Colonic mucosa (tissue), 4 donors: Measurements from ENCODE around the gene EPHX1. TPM values are rescaled to one million over a fixed set of nuclear protein-coding genes. Genes with fewer than 3 reads are reported as not detected.

Experiments
- DNase-seq: peaks from one replicate; pipeline ENCODE4 v3.0.0-alpha.2; 2020
- H3K27ac ChIP-seq: fragments of 200-600 bp; one replicate; pipeline ENCODE4 v1.8.0; 2021
- H3K27me3 ChIP-seq: fragments of 200-600 bp; one replicate; pipeline ENCODE4 v1.8.0; 2021
- H3K36me3 ChIP-seq: fragments of 200-600 bp; one replicate; pipeline ENCODE4 v1.8.0; 2021
- H3K4me1 ChIP-seq: fragments of 200-600 bp; one replicate; pipeline ENCODE4 v1.8.0; 2021; ENCODE audit warnings: mild to moderate bottlenecking
- H3K4me3 ChIP-seq: fragments of 200-600 bp; one replicate; pipeline ENCODE4 v1.8.0; 2021
- H3K9ac ChIP-seq, 2 donors: one replicate each; pipeline ENCODE4 v1.7.0; 2013; ENCODE audit warnings: control low read depth in 2 of 2, low read depth in 2 of 2, low read length in 2 of 2
- H3K9me3 ChIP-seq: fragments of 200-600 bp; one replicate; pipeline ENCODE4 v1.8.0; 2021
- intact Hi-C: fragments of 100-400 bp; cut with DNase I; formaldehyde crosslinking; loops from one replicate; pipeline ENCODE4 v1.14.1; 2022
- total RNA-seq, 2 donors: library from RNA; stranded (reverse); fragmentation: NEBNext Ultra II Directional in 1 of 2; extraction: Animal tissue kit (Norgen Biotek cat#: 25700) in 1 of 2; gene quantifications; one replicate each; pipeline ENCODE4 v1.2.1, GENCODE V29; 2021
- TF ChIP-seq, protein P1 (sequence below): fragments of 200-600 bp; IDR thresholded peaks from one replicate; pipeline ENCODE4 v1.8.0; 2022; ENCODE audit warnings: antibody characterized with exemption, mild to moderate bottlenecking
- donor health status: healthy.
- donor health status: DM: no; HTN: no; CAD: no.
- donor health status: DM: no; HTN: no; CAD: no.

EPHX1 gene
- total RNA-seq, 2 donors from 2014 or later, result 58.0 to 61.9 TPM

DNA sequence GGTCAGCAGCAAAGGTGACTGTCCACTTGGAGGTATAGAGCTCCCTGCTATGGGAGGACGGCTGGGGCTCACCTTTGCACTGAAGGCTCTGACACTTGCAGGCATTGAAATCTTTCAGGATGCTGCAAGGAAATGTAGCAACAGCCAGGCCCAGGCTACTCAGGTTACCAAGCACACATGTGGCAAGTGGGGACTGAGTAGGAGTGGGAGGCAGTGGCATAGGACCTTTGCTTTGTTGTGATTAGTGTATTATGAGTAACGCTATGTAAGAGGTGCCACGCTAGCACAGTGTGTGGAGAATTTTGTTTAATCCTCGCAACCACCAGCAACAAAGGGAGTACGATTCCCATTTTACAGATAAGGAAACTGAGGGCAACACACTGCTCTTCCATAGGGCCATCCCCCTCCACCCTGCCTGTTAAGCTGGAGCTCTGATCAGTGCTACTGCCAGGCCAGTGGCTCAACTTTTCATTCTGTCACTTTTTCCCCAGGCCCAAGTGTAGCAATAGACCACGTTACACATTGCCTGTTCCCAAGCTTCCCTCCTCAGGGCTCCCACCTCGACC, 51.0 kb downstream of the EPHX1 start:
- Histone ChIP-seq H3K27me3 (no peaks in the 10 kb centered on the region), H3K4me3 (no peak overlapping the region), H3K36me3 (peaks cover 23% of the 10 kb centered on the region), H3K9ac (no peak overlapping the region), H3K4me1 (peaks cover 12% of the 10 kb centered on the region), H3K27ac (no peak overlapping the region), H3K9me3 (no peaks in the 10 kb centered on the region)
- intact Hi-C loops, result no loop called here
- no peak for DNase-seq
- TF ChIP-seq, protein P1, sequence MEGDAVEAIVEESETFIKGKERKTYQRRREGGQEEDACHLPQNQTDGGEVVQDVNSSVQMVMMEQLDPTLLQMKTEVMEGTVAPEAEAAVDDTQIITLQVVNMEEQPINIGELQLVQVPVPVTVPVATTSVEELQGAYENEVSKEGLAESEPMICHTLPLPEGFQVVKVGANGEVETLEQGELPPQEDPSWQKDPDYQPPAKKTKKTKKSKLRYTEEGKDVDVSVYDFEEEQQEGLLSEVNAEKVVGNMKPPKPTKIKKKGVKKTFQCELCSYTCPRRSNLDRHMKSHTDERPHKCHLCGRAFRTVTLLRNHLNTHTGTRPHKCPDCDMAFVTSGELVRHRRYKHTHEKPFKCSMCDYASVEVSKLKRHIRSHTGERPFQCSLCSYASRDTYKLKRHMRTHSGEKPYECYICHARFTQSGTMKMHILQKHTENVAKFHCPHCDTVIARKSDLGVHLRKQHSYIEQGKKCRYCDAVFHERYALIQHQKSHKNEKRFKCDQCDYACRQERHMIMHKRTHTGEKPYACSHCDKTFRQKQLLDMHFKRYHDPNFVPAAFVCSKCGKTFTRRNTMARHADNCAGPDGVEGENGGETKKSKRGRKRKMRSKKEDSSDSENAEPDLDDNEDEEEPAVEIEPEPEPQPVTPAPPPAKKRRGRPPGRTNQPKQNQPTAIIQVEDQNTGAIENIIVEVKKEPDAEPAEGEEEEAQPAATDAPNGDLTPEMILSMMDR, result no peak

DNA sequence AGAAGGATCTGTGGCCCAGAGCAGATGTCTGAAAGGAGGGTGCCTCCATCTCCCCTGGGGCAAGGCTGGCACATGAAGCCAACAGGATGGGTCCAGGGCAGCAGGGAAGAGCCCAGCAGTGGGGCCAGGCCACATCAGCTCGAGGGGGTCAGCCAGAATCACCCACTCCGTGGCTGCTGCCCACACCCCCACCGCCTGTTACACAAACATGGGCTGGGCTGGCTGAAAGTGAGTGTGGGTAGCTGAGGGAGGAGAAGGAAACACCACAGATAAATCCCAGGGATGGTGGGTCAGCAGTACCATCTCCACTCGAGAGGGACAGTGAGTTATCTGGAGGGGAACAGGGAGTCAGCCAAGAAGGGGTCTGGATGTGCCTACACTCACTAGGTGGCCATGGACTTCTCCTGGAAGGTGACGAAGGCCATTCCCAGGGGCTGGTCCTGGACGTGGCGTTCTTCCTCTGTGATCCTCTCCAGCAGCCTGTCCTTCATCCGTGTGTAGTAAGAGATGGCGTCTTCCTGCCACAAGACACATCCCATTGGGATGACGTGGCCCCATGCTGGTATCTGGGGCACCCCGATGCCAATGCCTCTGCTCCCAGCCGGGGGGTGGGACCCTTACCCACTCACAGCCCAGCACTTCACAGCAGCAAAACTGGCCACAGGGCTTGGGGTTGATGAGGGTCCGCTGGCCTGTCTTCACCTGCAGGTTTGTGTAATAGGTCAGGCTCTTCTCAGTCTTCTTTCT, 52.1 kb downstream of the EPHX1 start:
- Histone ChIP-seq H3K9ac (no peak overlapping the region), H3K27me3 (no peaks in the 10 kb centered on the region), H3K9me3 (no peaks in the 10 kb centered on the region), H3K4me3 (no peak overlapping the region), H3K27ac (no peak overlapping the region), H3K36me3 (peaks cover 24% of the 10 kb centered on the region), H3K4me1 (peaks cover 13% of the 10 kb centered on the region)
- intact Hi-C loops, result no loop called here
- no peak for DNase-seq
- TF ChIP-seq, protein P1, result no peak

DNA sequence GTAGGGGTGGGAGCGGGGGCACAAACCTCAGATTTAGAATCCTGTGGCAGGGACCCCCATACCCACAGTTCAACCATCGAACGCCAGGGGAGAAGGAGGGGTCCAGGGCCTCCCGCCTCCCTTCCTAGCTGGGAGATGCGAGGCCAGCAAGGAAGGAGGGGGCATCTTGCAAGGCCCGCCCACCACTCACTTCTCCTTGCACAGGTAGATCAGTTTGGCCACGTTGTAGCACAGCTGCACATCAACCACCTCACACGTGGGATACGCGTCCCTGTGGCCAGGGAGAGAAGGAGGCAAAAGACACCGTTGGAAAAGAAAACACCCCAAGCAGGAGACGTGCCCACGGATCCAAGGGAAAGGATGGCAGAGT, 52.6 kb downstream of the EPHX1 start:
- intact Hi-C loops, result no loop called here
- Histone ChIP-seq H3K4me3 (no peak overlapping the region), H3K9me3 (no peaks in the 10 kb centered on the region), H3K36me3 (peaks cover 24% of the 10 kb centered on the region), H3K9ac (no peak overlapping the region), H3K27me3 (no peaks in the 10 kb centered on the region), H3K4me1 (peaks cover 13% of the 10 kb centered on the region), H3K27ac (no peak overlapping the region)
- no peak for DNase-seq
- TF ChIP-seq, protein P1, result no peak

DNA sequence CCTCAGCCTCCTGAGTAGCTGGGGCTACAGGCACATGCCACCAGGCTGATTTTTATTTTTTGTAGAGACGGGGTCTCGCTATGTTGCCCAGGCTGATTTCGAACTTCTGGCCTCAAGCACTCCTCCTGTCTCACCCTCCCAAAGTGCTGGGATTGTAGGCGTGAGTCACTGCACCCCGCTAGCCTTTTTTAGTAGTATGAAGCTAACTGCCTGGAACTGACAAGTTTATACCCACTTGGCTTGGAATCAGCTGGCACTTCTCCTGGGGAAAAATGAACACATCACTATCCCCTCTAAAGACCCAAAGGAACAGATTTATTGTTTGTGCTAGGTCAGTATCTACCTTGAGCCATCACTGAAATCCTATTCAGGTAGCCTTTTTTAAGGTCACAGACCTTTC, 53.2 kb downstream of the EPHX1 start:
- no peak overlapping the region for H3K27ac ChIP-seq
- intact Hi-C loops, result no loop called here

DNA sequence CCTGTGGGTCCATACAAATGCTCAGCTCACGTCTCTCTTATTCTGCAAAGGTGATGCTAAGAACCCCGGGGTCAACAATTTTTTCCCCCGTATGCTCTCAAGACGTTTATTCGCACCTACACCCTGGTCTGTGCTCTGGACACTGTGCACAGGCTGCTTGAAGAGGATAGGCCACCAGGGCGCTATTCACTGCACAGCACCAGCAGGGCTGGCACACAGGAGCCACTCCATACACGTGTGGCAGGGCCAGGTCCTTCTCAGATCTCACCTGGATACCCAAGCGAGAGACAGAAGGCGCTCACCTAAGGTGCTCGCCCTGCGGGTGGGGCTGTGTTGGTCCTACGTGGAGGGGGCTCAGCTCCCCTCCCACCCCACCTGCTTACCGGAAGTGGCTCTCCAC, 55.6 kb downstream of the EPHX1 start:
- Histone ChIP-seq H3K9me3 (no peaks in the 10 kb centered on the region), H3K9ac (no peak overlapping the region), H3K4me1 (peaks cover 13% of the 10 kb centered on the region), H3K36me3 (peaks cover 17% of the 10 kb centered on the region), H3K4me3 (no peak overlapping the region), H3K27ac (no peak overlapping the region), H3K27me3 (no peaks in the 10 kb centered on the region)
- TF ChIP-seq, protein P1, result no peak
- intact Hi-C loops, result no loop called here
- DNase-seq, result no peak

More for the DNA sequence above, 53.2 kb downstream of the EPHX1 start:
- no peak for DNase-seq
- H3K9me3 ChIP-seq, result no peaks in the 10 kb centered on the region
- TF ChIP-seq, protein P1, result no peak
- no peak overlapping the region for H3K9ac ChIP-seq
- no peaks in the 10 kb centered on the region for H3K27me3 ChIP-seq
- peaks cover 24% of the 10 kb centered on the region for H3K36me3 ChIP-seq
- peaks cover 13% of the 10 kb centered on the region for H3K4me1 ChIP-seq
- H3K4me3 ChIP-seq, result no peak overlapping the region
